WTC11 (cell line): ENCODE results near the gene SIGLEC15. TPM values are rescaled to one million over a fixed set of nuclear protein-coding genes. Genes with fewer than 3 reads are reported as not detected.

Experiments
- ATAC-seq: fragments of 200-7000 bp; cut with Tn5 transposase; 2 replicates; pipeline ENCODE4 v1.10.0; 2021; ENCODE audit warnings: mild to moderate bottlenecking, moderate library complexity
- CTCF ChIA-PET: fragments of 300-600 bp; sonication (Branson Sonifier 250); formaldehyde crosslinking; loops from one replicate; lab custom pipeline; 2021; ENCODE audit warnings: antibody characterized with exemption; lab: Charles Lee
- POLR2A ChIA-PET: fragments of 350-600 bp; sonication (Branson Sonifier 250); formaldehyde crosslinking; loops from one replicate; lab custom pipeline; 2021; ENCODE audit warnings: antibody characterized with exemption; lab: Charles Lee
- DNase-seq: peaks from one replicate; pipeline ENCODE4 v3.0.0; 2021; ENCODE audit warnings: low spot score
- H3K27ac Mint-ChIP-seq: 2 replicates; pipeline ENCODE4 v1.8.0; 2021; ENCODE audit warnings: mixed read lengths
- H3K27me3 Mint-ChIP-seq: 2 replicates; pipeline ENCODE4 v1.8.0; 2021; ENCODE audit warnings: low read depth, mild to moderate bottlenecking, moderate library complexity, mixed read lengths
- H3K36me3 Mint-ChIP-seq: 2 replicates; pipeline ENCODE4 v1.8.0; 2021; ENCODE audit warnings: mixed read lengths
- H3K4me1 Mint-ChIP-seq: 2 replicates; pipeline ENCODE4 v1.8.0; 2022; ENCODE audit warnings: mixed read lengths
- H3K4me3 Mint-ChIP-seq: 2 replicates; pipeline ENCODE4 v1.8.0; 2021; ENCODE audit warnings: mild to moderate bottlenecking, moderate library complexity, mixed read lengths
- H3K9me3 Mint-ChIP-seq: 2 replicates; pipeline ENCODE4 v1.8.0; 2021; ENCODE audit warnings: mixed read lengths
- FOXJ3 ChIP-seq: sonication (generic); formaldehyde crosslinking; IDR thresholded peaks from 2 replicates; pipeline ENCODE4 v1.9.0; 2021; ENCODE audit warnings: missing genetic modification reagents, mild to moderate bottlenecking, borderline replicate concordance
- GRHL2 ChIP-seq: fragments of 250-450 bp; sonication (Bioruptor Pico); IDR thresholded peaks from 2 replicates; pipeline ENCODE4 v1.8.0; 2022; ENCODE audit warnings: mild to moderate bottlenecking, moderate library complexity; ENCODE audit not compliant: insufficient replicate concordance, severe bottlenecking
- KAT7 ChIP-seq: sonication (generic); formaldehyde crosslinking; IDR thresholded peaks from 2 replicates; pipeline ENCODE4 v1.8.1; 2023; ENCODE audit warnings: missing genetic modification reagents, mild to moderate bottlenecking, borderline replicate concordance
- NFE2L1 ChIP-seq: sonication (generic); formaldehyde crosslinking; IDR thresholded peaks from 2 replicates; pipeline ENCODE4 v1.8.1; 2023; ENCODE audit warnings: missing genetic modification reagents
- OVOL2 ChIP-seq: fragments of 250-450 bp; sonication (Bioruptor Pico); IDR thresholded peaks from 2 replicates; pipeline ENCODE4 v1.9.0; 2021; ENCODE audit warnings: mild to moderate bottlenecking, borderline replicate concordance
- TCF7 ChIP-seq: sonication (generic); formaldehyde crosslinking; IDR thresholded peaks from 2 replicates; pipeline ENCODE4 v1.8.0; 2022; ENCODE audit warnings: mild to moderate bottlenecking, low read depth, missing genetic modification reagents, moderate library complexity
- TEAD4 ChIP-seq: sonication (generic); formaldehyde crosslinking; IDR thresholded peaks from 2 replicates; pipeline ENCODE4 v1.8.0; 2022; ENCODE audit warnings: mild to moderate bottlenecking, missing genetic modification reagents
- ZNF232 ChIP-seq: sonication (generic); formaldehyde crosslinking; IDR thresholded peaks from 2 replicates; pipeline ENCODE4 v1.8.0; 2022; ENCODE audit warnings: mild to moderate bottlenecking, missing genetic modification reagents
- ZNF317 ChIP-seq: sonication (generic); formaldehyde crosslinking; IDR thresholded peaks from 2 replicates; pipeline ENCODE4 v1.8.1; 2023; ENCODE audit warnings: low read depth, mild to moderate bottlenecking, moderate library complexity, missing genetic modification reagents, borderline replicate concordance
- ZNF423 ChIP-seq: fragments of 250-450 bp; sonication (Bioruptor Pico); IDR thresholded peaks from 2 replicates; pipeline ENCODE4 v2.1.2; 2022; ENCODE audit warnings: mild to moderate bottlenecking, moderate library complexity
- total RNA-seq: library from RNA; stranded (reverse); gene quantifications from 3 replicates; pipeline ENCODE4 v1.2.3, GENCODE V29; 2021
- TF ChIP-seq, protein P1 (sequence below): fragments of 250-450 bp; sonication (Bioruptor Pico); IDR thresholded peaks from 2 replicates; pipeline ENCODE4 v2.1.2; 2022; ENCODE audit warnings: mild to moderate bottlenecking, moderate library complexity
- TF ChIP-seq, protein P2 (sequence below): sonication (generic); formaldehyde crosslinking; IDR thresholded peaks from 2 replicates; pipeline ENCODE4 v1.8.0; 2022; ENCODE audit warnings: missing genetic modification reagents
- TF ChIP-seq, protein P3 (sequence below): sonication (generic); formaldehyde crosslinking; IDR thresholded peaks from 2 replicates; pipeline ENCODE4 v1.8.1; 2022; ENCODE audit warnings: low read depth, missing genetic modification reagents, borderline replicate concordance
- TF ChIP-seq, protein P4 (sequence below): sonication (generic); formaldehyde crosslinking; IDR thresholded peaks from 2 replicates; pipeline ENCODE4 v1.8.0; 2023; ENCODE audit warnings: mild to moderate bottlenecking, missing genetic modification reagents
- TF ChIP-seq, protein P5 (sequence below): sonication (generic); formaldehyde crosslinking; conservative IDR thresholded peaks from 2 replicates; pipeline ENCODE4 v1.8.1; 2022; ENCODE audit warnings: mild to moderate bottlenecking, missing genetic modification reagents
- TF ChIP-seq, protein P6 (sequence below): sonication (generic); formaldehyde crosslinking; IDR thresholded peaks from 2 replicates; pipeline ENCODE4 v1.8.1; 2023; ENCODE audit warnings: mild to moderate bottlenecking, missing genetic modification reagents
- TF ChIP-seq, protein P7 (sequence below): sonication (generic); formaldehyde crosslinking; IDR thresholded peaks from 2 replicates; pipeline ENCODE4 v1.8.0; 2022; ENCODE audit warnings: mild to moderate bottlenecking, missing genetic modification reagents
- TF ChIP-seq, protein P8 (sequence below): sonication (generic); formaldehyde crosslinking; IDR thresholded peaks from 2 replicates; pipeline ENCODE4 v1.8.1; 2023; ENCODE audit warnings: mild to moderate bottlenecking, missing genetic modification reagents, borderline replicate concordance
- TF ChIP-seq, protein P9 (sequence below): fragments of 250-450 bp; sonication (Bioruptor Pico); IDR thresholded peaks from 2 replicates; pipeline ENCODE4 v1.9.0; 2021; ENCODE audit warnings: mild to moderate bottlenecking

The SIGLEC15 gene
- total RNA-seq, 1 experiment from 2014 or later, result not detected

DNA sequence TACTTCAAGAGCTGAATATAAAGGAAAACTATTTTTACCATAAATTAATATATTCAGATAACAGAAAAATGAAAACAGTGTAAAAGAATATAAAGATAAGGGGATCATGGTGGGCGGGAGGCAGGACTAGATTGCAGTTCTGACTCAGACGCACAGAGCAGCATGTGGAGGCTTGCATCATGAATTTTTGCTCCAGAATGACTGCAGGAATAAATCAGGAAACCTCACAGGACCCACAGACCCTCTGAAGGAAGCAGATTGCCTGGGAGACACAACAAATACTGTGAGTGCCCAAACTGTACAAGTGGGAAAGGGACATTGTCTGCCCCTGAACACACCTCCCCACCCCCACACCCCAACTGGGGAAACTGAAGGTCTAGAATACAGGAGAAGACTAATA lies 19.2 kb upstream of the SIGLEC15 start:
- H3K9me3 Mint-ChIP-seq, result peaks cover 48% of the 10 kb centered on the region
- ChIA-PET POLR2A (no interaction called here), CTCF (interaction anchor here (0.9 to 2.5 kb wide), 12 partner anchors 19 to 83 kb away, joined by 3 to 22 read pairs (median 7); no protein-coding TSS in a partner anchor)
- DNase-seq (no peak), ATAC-seq (no peak)
- peaks cover 27% of the 10 kb centered on the region for H3K36me3 Mint-ChIP-seq
- no peak overlapping the region for H3K4me3 Mint-ChIP-seq
- peaks cover 21% of the 10 kb centered on the region for H3K4me1 Mint-ChIP-seq
- H3K27ac Mint-ChIP-seq, result no peak overlapping the region
- H3K27me3 Mint-ChIP-seq, result no peaks in the 10 kb centered on the region
- TF ChIP-seq ZNF317 (CRISPR knock-in tag), result no peak
- no peak for TF ChIP-seq NFE2L1 (CRISPR knock-in tag)
- TF ChIP-seq ZNF232 (CRISPR knock-in tag), result no peak
- TF ChIP-seq, protein P1, sequence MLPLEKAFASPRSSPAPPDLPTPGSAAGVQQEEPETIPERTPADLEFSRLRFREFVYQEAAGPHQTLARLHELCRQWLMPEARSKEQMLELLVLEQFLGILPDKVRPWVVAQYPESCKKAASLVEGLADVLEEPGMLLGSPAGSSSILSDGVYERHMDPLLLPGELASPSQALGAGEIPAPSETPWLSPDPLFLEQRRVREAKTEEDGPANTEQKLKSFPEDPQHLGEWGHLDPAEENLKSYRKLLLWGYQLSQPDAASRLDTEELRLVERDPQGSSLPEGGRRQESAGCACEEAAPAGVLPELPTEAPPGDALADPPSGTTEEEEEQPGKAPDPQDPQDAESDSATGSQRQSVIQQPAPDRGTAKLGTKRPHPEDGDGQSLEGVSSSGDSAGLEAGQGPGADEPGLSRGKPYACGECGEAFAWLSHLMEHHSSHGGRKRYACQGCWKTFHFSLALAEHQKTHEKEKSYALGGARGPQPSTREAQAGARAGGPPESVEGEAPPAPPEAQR (CRISPR knock-in tag), result no peak
- TF ChIP-seq, protein P2, sequence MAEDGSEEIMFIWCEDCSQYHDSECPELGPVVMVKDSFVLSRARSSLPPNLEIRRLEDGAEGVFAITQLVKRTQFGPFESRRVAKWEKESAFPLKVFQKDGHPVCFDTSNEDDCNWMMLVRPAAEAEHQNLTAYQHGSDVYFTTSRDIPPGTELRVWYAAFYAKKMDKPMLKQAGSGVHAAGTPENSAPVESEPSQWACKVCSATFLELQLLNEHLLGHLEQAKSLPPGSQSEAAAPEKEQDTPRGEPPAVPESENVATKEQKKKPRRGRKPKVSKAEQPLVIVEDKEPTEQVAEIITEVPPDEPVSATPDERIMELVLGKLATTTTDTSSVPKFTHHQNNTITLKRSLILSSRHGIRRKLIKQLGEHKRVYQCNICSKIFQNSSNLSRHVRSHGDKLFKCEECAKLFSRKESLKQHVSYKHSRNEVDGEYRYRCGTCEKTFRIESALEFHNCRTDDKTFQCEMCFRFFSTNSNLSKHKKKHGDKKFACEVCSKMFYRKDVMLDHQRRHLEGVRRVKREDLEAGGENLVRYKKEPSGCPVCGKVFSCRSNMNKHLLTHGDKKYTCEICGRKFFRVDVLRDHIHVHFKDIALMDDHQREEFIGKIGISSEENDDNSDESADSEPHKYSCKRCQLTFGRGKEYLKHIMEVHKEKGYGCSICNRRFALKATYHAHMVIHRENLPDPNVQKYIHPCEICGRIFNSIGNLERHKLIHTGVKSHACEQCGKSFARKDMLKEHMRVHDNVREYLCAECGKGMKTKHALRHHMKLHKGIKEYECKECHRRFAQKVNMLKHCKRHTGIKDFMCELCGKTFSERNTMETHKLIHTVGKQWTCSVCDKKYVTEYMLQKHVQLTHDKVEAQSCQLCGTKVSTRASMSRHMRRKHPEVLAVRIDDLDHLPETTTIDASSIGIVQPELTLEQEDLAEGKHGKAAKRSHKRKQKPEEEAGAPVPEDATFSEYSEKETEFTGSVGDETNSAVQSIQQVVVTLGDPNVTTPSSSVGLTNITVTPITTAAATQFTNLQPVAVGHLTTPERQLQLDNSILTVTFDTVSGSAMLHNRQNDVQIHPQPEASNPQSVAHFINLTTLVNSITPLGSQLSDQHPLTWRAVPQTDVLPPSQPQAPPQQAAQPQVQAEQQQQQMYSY, result no peak
- TF ChIP-seq, protein P3, sequence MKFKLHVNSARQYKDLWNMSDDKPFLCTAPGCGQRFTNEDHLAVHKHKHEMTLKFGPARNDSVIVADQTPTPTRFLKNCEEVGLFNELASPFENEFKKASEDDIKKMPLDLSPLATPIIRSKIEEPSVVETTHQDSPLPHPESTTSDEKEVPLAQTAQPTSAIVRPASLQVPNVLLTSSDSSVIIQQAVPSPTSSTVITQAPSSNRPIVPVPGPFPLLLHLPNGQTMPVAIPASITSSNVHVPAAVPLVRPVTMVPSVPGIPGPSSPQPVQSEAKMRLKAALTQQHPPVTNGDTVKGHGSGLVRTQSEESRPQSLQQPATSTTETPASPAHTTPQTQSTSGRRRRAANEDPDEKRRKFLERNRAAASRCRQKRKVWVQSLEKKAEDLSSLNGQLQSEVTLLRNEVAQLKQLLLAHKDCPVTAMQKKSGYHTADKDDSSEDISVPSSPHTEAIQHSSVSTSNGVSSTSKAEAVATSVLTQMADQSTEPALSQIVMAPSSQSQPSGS (CRISPR knock-in tag), result no peak
- TF ChIP-seq FOXJ3, result no peak
- TF ChIP-seq, protein P4, sequence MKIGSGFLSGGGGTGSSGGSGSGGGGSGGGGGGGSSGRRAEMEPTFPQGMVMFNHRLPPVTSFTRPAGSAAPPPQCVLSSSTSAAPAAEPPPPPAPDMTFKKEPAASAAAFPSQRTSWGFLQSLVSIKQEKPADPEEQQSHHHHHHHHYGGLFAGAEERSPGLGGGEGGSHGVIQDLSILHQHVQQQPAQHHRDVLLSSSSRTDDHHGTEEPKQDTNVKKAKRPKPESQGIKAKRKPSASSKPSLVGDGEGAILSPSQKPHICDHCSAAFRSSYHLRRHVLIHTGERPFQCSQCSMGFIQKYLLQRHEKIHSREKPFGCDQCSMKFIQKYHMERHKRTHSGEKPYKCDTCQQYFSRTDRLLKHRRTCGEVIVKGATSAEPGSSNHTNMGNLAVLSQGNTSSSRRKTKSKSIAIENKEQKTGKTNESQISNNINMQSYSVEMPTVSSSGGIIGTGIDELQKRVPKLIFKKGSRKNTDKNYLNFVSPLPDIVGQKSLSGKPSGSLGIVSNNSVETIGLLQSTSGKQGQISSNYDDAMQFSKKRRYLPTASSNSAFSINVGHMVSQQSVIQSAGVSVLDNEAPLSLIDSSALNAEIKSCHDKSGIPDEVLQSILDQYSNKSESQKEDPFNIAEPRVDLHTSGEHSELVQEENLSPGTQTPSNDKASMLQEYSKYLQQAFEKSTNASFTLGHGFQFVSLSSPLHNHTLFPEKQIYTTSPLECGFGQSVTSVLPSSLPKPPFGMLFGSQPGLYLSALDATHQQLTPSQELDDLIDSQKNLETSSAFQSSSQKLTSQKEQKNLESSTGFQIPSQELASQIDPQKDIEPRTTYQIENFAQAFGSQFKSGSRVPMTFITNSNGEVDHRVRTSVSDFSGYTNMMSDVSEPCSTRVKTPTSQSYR (CRISPR knock-in tag), result no peak
- TF ChIP-seq TEAD4, result no peak
- TF ChIP-seq, protein P5, sequence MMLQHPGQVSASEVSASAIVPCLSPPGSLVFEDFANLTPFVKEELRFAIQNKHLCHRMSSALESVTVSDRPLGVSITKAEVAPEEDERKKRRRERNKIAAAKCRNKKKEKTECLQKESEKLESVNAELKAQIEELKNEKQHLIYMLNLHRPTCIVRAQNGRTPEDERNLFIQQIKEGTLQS (CRISPR knock-in tag), result no peak
- no peak for TF ChIP-seq KAT7
- TF ChIP-seq, protein P6, sequence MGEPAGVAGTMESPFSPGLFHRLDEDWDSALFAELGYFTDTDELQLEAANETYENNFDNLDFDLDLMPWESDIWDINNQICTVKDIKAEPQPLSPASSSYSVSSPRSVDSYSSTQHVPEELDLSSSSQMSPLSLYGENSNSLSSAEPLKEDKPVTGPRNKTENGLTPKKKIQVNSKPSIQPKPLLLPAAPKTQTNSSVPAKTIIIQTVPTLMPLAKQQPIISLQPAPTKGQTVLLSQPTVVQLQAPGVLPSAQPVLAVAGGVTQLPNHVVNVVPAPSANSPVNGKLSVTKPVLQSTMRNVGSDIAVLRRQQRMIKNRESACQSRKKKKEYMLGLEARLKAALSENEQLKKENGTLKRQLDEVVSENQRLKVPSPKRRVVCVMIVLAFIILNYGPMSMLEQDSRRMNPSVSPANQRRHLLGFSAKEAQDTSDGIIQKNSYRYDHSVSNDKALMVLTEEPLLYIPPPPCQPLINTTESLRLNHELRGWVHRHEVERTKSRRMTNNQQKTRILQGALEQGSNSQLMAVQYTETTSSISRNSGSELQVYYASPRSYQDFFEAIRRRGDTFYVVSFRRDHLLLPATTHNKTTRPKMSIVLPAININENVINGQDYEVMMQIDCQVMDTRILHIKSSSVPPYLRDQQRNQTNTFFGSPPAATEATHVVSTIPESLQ (CRISPR knock-in tag), result no peak
- no peak for TF ChIP-seq OVOL2 (CRISPR knock-in tag)
- TF ChIP-seq, protein P7, sequence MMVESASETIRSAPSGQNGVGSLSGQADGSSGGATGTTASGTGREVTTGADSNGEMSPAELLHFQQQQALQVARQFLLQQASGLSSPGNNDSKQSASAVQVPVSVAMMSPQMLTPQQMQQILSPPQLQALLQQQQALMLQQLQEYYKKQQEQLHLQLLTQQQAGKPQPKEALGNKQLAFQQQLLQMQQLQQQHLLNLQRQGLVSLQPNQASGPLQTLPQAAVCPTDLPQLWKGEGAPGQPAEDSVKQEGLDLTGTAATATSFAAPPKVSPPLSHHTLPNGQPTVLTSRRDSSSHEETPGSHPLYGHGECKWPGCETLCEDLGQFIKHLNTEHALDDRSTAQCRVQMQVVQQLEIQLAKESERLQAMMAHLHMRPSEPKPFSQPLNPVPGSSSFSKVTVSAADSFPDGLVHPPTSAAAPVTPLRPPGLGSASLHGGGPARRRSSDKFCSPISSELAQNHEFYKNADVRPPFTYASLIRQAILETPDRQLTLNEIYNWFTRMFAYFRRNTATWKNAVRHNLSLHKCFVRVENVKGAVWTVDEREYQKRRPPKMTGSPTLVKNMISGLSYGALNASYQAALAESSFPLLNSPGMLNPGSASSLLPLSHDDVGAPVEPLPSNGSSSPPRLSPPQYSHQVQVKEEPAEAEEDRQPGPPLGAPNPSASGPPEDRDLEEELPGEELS (CRISPR knock-in tag), result no peak
- TF ChIP-seq ZNF423, result no peak
- TF ChIP-seq, protein P8, sequence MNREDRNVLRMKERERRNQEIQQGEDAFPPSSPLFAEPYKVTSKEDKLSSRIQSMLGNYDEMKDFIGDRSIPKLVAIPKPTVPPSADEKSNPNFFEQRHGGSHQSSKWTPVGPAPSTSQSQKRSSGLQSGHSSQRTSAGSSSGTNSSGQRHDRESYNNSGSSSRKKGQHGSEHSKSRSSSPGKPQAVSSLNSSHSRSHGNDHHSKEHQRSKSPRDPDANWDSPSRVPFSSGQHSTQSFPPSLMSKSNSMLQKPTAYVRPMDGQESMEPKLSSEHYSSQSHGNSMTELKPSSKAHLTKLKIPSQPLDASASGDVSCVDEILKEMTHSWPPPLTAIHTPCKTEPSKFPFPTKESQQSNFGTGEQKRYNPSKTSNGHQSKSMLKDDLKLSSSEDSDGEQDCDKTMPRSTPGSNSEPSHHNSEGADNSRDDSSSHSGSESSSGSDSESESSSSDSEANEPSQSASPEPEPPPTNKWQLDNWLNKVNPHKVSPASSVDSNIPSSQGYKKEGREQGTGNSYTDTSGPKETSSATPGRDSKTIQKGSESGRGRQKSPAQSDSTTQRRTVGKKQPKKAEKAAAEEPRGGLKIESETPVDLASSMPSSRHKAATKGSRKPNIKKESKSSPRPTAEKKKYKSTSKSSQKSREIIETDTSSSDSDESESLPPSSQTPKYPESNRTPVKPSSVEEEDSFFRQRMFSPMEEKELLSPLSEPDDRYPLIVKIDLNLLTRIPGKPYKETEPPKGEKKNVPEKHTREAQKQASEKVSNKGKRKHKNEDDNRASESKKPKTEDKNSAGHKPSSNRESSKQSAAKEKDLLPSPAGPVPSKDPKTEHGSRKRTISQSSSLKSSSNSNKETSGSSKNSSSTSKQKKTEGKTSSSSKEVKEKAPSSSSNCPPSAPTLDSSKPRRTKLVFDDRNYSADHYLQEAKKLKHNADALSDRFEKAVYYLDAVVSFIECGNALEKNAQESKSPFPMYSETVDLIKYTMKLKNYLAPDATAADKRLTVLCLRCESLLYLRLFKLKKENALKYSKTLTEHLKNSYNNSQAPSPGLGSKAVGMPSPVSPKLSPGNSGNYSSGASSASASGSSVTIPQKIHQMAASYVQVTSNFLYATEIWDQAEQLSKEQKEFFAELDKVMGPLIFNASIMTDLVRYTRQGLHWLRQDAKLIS (CRISPR knock-in tag), result no peak
- TF ChIP-seq TCF7, result no peak
- TF ChIP-seq GRHL2 (CRISPR knock-in tag), result no peak
- TF ChIP-seq, protein P9, sequence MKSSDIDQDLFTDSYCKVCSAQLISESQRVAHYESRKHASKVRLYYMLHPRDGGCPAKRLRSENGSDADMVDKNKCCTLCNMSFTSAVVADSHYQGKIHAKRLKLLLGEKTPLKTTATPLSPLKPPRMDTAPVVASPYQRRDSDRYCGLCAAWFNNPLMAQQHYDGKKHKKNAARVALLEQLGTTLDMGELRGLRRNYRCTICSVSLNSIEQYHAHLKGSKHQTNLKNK (CRISPR knock-in tag), result no peak
